Suprapubic skin (tissue), 3 donors: ENCODE measurements around the gene ITPK1.

ENCODE experiments used
- EP300 ChIP-seq: sonication (generic); formaldehyde crosslinking; IDR thresholded peaks from one replicate; pipeline ENCODE4 v1.6.1; 2017; ENCODE audit warnings: antibody characterized with exemption
- POLR2A ChIP-seq, 2 donors: fragments of 450-650 bp; IDR thresholded peaks; one replicate each; pipeline ENCODE4 v1.6.1; 2017; ENCODE audit warnings: antibody characterized with exemption in 2 of 2, mild to moderate bottlenecking in 2 of 2, moderate library complexity in 2 of 2
- TF ChIP-seq, protein P1 (sequence below), 2 donors: fragments of 200-600 bp in 1 of 2; fragments of 450-650 bp in 1 of 2; sonication (generic) in 1 of 2; IDR thresholded peaks; one replicate each; pipeline ENCODE4 v1.5.1; 2016 to 2019; ENCODE audit warnings: antibody characterized with exemption in 2 of 2, mild to moderate bottlenecking in 1 of 2, moderate library complexity in 1 of 2

DNA sequence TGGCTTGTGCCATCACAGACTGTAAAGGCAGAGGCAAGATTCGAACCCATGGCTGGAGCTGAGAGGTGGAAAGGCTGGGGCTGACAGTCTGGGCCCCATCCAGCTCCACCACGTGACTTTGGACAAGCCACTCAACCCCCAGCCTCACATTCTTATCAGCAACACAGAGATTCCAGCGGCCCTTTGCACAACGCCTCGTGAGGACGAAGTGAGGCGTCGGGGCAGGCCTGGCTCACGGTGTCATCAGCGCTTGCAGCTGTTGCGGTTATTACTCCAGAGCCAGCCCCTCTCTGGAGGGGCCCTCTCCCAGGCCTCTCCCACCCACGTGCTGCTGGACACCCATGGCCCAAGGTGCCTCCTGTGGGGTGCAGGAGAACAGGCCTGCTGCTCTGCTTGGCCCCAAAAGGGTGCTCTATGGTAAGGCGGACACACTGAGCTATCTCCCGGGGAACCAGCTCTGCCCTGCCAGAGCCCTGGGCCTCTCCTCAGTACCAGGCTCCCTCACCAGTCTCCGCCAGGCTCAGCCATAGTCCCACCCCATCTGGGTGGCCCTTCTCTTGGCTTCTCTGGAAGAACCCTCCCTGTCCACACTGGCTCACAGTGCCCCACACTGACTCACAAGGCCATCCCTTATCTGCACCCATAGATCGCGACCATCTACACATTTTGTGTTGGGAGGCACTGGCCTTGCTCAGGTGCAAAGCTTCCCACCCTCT, 171.7 kb downstream of the ITPK1 start:
- TF ChIP-seq, protein P1, sequence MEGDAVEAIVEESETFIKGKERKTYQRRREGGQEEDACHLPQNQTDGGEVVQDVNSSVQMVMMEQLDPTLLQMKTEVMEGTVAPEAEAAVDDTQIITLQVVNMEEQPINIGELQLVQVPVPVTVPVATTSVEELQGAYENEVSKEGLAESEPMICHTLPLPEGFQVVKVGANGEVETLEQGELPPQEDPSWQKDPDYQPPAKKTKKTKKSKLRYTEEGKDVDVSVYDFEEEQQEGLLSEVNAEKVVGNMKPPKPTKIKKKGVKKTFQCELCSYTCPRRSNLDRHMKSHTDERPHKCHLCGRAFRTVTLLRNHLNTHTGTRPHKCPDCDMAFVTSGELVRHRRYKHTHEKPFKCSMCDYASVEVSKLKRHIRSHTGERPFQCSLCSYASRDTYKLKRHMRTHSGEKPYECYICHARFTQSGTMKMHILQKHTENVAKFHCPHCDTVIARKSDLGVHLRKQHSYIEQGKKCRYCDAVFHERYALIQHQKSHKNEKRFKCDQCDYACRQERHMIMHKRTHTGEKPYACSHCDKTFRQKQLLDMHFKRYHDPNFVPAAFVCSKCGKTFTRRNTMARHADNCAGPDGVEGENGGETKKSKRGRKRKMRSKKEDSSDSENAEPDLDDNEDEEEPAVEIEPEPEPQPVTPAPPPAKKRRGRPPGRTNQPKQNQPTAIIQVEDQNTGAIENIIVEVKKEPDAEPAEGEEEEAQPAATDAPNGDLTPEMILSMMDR (IDR thresholded peaks at IDR 0.05), result no peak
- TF ChIP-seq EP300 (no peak), POLR2A (IDR thresholded peaks at IDR 0.05) (no peak)
